Psoas muscle (tissue), 8 donors: ENCODE data around the gene CROT. TPM values are rescaled to one million over a fixed set of nuclear protein-coding genes. Genes with fewer than 3 reads are reported as not detected.
A peak's percentile ranks its signal among the peaks of the same experiment; 100 is the strongest.

Experiments used
- ATAC-seq, 4 donors: fragments of 200-7000 bp; cut with Tn5 transposase; one replicate each; pipeline ENCODE4 v1.9.1; 2020; ENCODE audit warnings: moderate library complexity in 3 of 4, mild to moderate bottlenecking in 2 of 4
- DNase-seq, 2 donors: peaks; one replicate each; pipeline ENCODE4 v3.0.0-alpha.2; 2020
- H3K27ac ChIP-seq: fragments of 200-600 bp; one replicate; pipeline ENCODE4 v1.8.0; 2022
- H3K27me3 ChIP-seq, 3 donors: fragments of 200-600 bp in 1 of 3; one replicate each; pipeline versions ENCODE4 v1.6.1 to v1.8.0; 2013 to 2022; ENCODE audit warnings: low read length in 2 of 3, mild to moderate bottlenecking in 2 of 3, moderate library complexity in 1 of 3; ENCODE audit not compliant: insufficient read depth in 3 of 3
- H3K36me3 ChIP-seq, 2 donors: fragments of 200-600 bp in 1 of 2; one replicate each; pipeline versions ENCODE4 v1.6.1 to v1.8.0; 2013 to 2022; ENCODE audit warnings: low read depth in 1 of 2, mild to moderate bottlenecking in 1 of 2, moderate library complexity in 1 of 2; ENCODE audit not compliant: insufficient read depth in 1 of 2
- H3K4me1 ChIP-seq: fragments of 200-600 bp; one replicate; pipeline ENCODE4 v1.8.0; 2022
- H3K4me3 ChIP-seq: fragments of 200-600 bp; one replicate; pipeline ENCODE4 v1.8.0; 2022; ENCODE audit warnings: mild to moderate bottlenecking
- H3K9me3 ChIP-seq: fragments of 200-600 bp; one replicate; pipeline ENCODE4 v1.8.0; 2022
- WGBS, 3 donors: extraction: QIAGEN DNeasy Blood & Tissue Kit; methylation state at CpG; one replicate each; pipeline versions ENCODE4 v1.1.6 to v1.1.7; 2013; 5-methylcytosine and 5-hydroxymethylcytosine counted together
- intact Hi-C, 2 donors: fragments of 100-400 bp; cut with DNase I; formaldehyde crosslinking; loops; one replicate each; pipeline versions ENCODE4 v1.11.0 to v1.14.2; 2022
- polyA plus RNA-seq, 3 donors: library from polyadenylated mRNA; stranded (reverse); fragments of 200-250 nt; gene quantifications; one replicate each; pipeline ENCODE4 v1.2.3, GENCODE V29; 2013
- total RNA-seq, 4 donors: library from RNA; stranded (reverse); fragmentation: NEBNext Ultra II Directional in 2 of 4; extraction: Animal tissue kit (Norgen Biotek cat#: 25700) in 2 of 4; gene quantifications; one replicate each; pipeline versions ENCODE4 v1.2.1 to v1.2.4, GENCODE V29; 2021 to 2023
- TF ChIP-seq, protein P1 (sequence below): fragments of 200-600 bp; IDR thresholded peaks from one replicate; pipeline ENCODE4 v1.8.0; 2022; ENCODE audit warnings: antibody characterized with exemption
- donor health status: healthy with polysubstance abuse.
- donor health status: DM: no; HTN: no; CAD: no; lungs with moderate emphysema.
- donor health status: Bipolar disorder and iron deficiency.
- donor health status: healthy.
- donor health status: DM: yes; HTN: yes; CAD: no.
- donor health status: DM: no; HTN: no; CAD: no.
- donor health status: DM: no; HTN: no; CAD: no.
- donor health status: DM: yes; HTN: yes; CAD: no.

The CROT gene
- total and polyA plus RNA-seq, 7 donors: 3.1 to 12.4 (median 8.8) TPM

DNA sequence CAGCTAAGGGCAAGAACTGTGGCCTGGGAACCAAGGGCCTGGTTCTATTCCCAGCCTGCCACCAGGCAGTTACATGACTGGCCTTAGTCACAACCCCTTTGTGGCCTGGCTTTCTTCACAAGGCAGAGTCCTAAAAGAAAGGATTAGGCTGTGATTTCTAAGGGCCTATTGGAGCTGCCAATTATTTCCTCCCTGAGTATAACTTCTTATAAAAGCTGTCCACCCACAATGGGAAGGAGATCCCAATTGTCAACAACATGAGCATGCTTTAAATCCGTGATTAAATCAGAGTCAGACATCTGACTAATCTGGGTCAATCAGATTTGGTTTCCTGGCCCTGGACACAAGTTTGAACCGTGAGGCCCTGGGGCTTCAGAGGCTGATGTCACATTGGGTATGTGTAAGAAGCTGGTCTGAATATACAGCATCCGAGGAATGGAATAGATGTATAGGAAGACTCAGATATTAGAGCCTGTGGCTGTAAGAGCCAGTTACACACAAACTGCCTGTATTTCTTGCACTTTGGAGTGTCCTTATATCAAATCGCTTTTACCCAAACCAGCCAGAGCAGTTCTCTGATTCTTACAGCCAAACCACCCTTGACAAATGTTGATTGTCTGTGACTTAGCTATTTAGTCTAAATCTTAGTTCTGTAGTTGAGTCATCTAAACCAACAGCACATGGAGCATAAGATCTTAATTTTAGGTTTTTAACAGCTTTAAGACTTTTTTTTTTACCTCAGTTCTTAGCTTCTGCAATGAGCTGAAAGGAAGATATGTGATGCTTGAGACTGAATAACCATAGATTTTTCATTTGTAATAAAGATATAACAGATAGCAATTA, 68.7 kb downstream of the CROT start:
- peaks cover 31% of the 10 kb centered on the region for H3K4me1 ChIP-seq
- peaks cover 0 to 10% of the 10 kb centered on the region in 2 donors for H3K36me3 ChIP-seq
- WGBS, 3 donors: 40 to 53% (median 50%) methylated on average over 4 of the region's 4 CpGs
- no peaks in the 10 kb centered on the region for H3K9me3 ChIP-seq
- peak; percentile 87 to 93 (median 92) for ATAC-seq
- H3K4me3 ChIP-seq: no peak overlapping the region
- TF ChIP-seq, protein P1, sequence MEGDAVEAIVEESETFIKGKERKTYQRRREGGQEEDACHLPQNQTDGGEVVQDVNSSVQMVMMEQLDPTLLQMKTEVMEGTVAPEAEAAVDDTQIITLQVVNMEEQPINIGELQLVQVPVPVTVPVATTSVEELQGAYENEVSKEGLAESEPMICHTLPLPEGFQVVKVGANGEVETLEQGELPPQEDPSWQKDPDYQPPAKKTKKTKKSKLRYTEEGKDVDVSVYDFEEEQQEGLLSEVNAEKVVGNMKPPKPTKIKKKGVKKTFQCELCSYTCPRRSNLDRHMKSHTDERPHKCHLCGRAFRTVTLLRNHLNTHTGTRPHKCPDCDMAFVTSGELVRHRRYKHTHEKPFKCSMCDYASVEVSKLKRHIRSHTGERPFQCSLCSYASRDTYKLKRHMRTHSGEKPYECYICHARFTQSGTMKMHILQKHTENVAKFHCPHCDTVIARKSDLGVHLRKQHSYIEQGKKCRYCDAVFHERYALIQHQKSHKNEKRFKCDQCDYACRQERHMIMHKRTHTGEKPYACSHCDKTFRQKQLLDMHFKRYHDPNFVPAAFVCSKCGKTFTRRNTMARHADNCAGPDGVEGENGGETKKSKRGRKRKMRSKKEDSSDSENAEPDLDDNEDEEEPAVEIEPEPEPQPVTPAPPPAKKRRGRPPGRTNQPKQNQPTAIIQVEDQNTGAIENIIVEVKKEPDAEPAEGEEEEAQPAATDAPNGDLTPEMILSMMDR: no peak
- H3K27me3 ChIP-seq: no peaks in the 10 kb centered on the region
- intact Hi-C loops: loop anchor here in 1 of 2 donors (10.0 kb wide), 1 partner anchor 479 kb away; no protein-coding TSS in a partner anchor
- peak; percentile 24 to 53 for DNase-seq
- peak overlapping the region; percentile 84 for H3K27ac ChIP-seq

DNA sequence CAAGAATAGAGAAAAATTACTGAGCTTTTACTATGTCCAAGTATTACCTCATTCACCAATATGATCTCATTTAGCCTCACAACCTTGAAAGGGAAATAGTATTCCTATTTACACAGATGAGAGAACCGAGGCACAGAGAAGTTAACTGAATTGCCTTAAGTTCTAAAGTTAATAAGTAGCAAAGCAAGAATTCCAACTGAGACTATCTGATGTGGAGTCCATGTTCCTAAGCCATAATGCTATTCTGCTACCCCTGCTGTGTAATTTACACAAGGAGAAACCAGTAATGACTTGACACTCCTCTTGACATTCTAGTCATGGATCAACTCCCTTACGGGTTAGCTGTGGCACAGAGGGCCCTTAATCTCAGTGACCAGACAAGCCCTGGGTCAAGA, 69.3 kb downstream of the CROT start:
- Histone ChIP-seq H3K9me3 (no peaks in the 10 kb centered on the region), H3K4me1 (peaks cover 31% of the 10 kb centered on the region), H3K27ac (peak overlapping the region; percentile 84), H3K36me3 (peaks cover 0 to 13% of the 10 kb centered on the region in 2 donors), H3K27me3 (no peaks in the 10 kb centered on the region), H3K4me3 (no peak overlapping the region)
- ATAC-seq: no peak
- intact Hi-C loops: loop anchor here in 1 of 2 donors (10.0 kb wide), 1 partner anchor 480 kb away; no protein-coding TSS in a partner anchor
- WGBS, 3 donors: 72 to 89% (median 78%) methylated on average over 2 of the region's 2 CpGs
- no peak for DNase-seq
- TF ChIP-seq, protein P1: no peak

DNA sequence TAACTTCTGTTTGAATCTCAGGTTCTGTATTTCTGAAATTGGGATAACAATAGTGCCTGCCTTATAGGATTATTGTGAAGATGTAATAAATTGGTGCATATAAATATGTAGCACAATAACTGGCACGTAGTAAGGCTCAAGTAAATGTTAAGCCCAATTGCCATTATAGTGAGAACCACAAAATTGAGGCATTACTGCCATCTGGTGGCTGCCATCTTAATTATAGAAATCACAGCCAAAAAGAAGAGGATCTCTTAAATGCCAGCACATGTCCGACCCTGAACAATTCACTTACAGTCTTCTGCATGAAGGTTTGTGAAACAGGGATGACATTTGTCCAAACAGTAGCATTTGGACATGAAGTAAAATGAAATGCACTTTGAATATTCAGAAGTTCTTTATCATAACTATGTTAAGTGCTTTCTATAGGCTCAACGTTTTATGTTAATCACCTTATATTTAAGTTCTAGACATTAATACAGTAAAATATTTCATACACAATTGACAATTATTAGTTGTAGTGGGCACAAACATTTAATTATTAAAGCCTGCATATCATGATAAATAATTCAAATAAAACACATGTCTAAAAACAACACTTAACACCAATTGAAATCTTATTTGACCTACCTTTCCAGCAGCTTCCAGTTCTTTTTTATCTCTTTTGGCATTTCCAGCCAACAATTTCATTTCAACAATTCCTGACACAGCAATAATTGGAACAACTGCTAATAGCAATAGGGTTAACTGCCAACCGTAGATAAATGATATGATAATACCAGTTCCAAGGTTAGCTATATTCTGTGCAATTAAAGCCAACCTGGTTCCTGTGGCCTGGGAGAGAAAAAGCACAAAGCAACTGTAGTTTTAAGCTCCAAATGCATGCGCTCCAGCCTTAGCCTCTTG, 71.5 kb downstream of the CROT start:
- WGBS, 3 donors: 40 to 53% (median 41%) methylated on average over 5 of the region's 5 CpGs
- intact Hi-C loops: loop anchor here (1.0 to 10.0 kb wide), 2 partner anchors 105 to 482 kb away; no protein-coding TSS in a partner anchor
- H3K4me1 ChIP-seq: peaks cover 16% of the 10 kb centered on the region
- H3K27me3 ChIP-seq: no peaks in the 10 kb centered on the region
- no peak overlapping the region for H3K27ac ChIP-seq
- H3K4me3 ChIP-seq: no peak overlapping the region
- TF ChIP-seq, protein P1: peak; percentile 72
- peak in 1 of 2 donors; percentile 14 for DNase-seq
- peak; percentile 24 to 70 (median 46) for ATAC-seq
- no peaks in the 10 kb centered on the region for H3K9me3 ChIP-seq
- peaks cover 0 to 28% of the 10 kb centered on the region in 2 donors for H3K36me3 ChIP-seq

DNA sequence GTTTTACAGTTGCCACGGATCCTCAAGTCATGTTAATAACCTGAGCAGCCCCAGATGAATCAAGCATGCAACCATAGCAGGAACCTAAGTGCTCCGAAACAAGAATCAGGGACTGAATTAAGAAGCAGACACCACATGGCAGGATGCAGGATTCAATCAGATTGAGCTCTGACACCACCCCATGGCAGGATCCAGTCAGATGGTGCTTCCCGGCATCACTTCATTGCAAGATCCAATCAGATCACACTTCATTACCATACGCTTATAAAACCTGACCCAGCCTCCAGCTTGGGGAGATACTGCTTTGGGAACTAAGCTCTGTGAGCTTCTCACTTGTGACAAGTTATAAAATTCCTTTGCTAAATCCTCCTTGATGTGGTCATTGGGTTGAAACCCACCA, 74.7 kb downstream of the CROT start:
- intact Hi-C loops: no loop called here
- DNase-seq (no peak), ATAC-seq (no peak)
- Histone ChIP-seq H3K4me1 (no peaks in the 10 kb centered on the region), H3K27me3 (no peaks in the 10 kb centered on the region), H3K4me3 (no peak overlapping the region), H3K9me3 (no peaks in the 10 kb centered on the region), H3K36me3 (peaks cover 0 to 40% of the 10 kb centered on the region in 2 donors), H3K27ac (no peak overlapping the region)
- WGBS, 3 donors: 73 to 78% (median 76%) methylated on average over 4 of the region's 4 CpGs
- TF ChIP-seq, protein P1: no peak
